ENCODE data around the gene NT5M.

The NT5M gene

DNA sequence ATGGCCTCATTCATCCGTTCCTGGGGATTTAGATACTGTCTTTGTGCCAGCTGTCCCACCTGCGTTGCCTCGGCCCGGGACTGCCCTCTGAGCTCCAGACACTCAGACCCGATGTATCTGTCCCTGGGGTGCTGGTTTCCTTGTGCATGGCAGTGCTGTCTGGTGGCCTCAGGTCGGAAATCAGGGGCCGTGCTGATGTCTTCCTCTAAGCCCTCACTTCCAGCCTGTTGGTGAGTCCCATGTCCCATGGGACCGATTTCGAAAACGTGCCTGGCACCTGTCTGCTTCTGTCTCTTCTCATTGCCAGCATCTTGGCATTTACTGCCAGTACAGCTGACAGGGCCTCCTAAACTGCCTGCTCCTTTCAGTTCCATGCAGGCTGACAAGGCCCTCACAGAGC is 22.1 kb downstream of the NT5M start:
- Histone ChIP-seq H3K27ac (no peak overlapping the region), H3K36me3 (replicated peaks) (no peaks in the 10 kb centered on the region), H3K27me3 (replicated peaks) (no peaks in the 10 kb centered on the region), H3K4me3 (ENCODE audit: low read depth, low read length) (no peak overlapping the region)
- in situ Hi-C loops (cut with HindIII; ENCODE audit: low pct_ligation_motif_present, low sequenced_read_pairs) = no loop called here
- TF ChIP-seq, protein P1, sequence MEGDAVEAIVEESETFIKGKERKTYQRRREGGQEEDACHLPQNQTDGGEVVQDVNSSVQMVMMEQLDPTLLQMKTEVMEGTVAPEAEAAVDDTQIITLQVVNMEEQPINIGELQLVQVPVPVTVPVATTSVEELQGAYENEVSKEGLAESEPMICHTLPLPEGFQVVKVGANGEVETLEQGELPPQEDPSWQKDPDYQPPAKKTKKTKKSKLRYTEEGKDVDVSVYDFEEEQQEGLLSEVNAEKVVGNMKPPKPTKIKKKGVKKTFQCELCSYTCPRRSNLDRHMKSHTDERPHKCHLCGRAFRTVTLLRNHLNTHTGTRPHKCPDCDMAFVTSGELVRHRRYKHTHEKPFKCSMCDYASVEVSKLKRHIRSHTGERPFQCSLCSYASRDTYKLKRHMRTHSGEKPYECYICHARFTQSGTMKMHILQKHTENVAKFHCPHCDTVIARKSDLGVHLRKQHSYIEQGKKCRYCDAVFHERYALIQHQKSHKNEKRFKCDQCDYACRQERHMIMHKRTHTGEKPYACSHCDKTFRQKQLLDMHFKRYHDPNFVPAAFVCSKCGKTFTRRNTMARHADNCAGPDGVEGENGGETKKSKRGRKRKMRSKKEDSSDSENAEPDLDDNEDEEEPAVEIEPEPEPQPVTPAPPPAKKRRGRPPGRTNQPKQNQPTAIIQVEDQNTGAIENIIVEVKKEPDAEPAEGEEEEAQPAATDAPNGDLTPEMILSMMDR (IDR thresholded peaks at IDR 0.05; ENCODE audit: low read depth, low read length, missing control alignments) = no peak
- DNase-seq = no peak

DNA sequence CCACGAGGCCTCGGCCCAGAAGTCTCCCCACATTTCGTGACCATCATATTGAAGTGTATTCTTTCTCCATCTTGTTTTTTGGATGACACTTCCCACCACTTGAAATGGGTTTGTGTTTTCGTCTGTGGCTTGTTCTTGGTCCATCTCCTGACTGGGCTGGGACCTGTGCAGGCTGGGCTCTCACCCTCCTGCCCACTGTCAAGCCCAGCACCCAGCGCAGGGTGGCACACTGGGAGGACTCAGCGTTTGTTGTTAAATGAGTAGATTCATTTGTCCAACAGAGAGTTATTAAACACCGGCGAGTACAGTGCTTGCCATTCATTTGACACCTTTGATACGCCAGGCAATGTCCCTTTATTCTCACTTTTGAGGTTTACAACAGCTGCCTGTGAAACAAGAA is 22.6 kb downstream of the NT5M start:
- in situ Hi-C loops (cut with HindIII; ENCODE audit: low pct_ligation_motif_present, low sequenced_read_pairs) = no loop called here
- DNase-seq = no peak
- H3K27ac ChIP-seq = no peak overlapping the region
- H3K4me3 ChIP-seq (ENCODE audit: low read depth, low read length) = no peak overlapping the region
- H3K27me3 ChIP-seq (replicated peaks) = no peaks in the 10 kb centered on the region
- TF ChIP-seq, protein P1 (IDR thresholded peaks at IDR 0.05; ENCODE audit: low read depth, low read length, missing control alignments) = no peak
- no peaks in the 10 kb centered on the region for H3K36me3 ChIP-seq (replicated peaks)

DNA sequence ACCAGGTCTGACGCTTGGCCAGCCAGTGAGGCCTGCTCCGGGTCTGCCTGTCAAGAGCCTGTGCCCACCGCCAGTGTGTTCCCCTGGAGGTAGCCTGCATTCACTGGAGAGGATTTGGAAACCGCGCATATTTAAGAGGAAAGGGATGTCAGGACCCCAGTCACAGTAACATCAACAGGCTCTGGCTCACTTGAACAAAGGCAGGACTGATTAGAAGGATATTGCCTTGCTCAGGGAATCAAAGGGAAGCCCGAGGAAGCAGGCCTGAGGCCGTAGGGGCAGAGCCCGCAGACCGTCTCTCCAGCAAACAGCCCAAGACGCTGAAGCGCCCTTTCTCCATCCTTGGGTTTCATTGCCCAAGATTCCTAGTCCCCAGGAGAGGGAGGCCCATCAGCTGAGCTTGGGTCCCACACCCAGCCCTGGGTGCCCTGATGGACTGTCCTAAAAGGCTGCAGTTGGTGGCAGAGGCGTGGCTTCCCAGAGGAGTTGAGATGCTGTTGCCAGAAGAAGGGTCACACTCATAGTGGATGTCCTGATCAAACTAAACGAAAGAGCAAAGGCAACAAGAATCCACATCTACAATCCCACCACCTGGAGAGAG is 23.2 kb downstream of the NT5M start:
- in situ Hi-C loops (cut with HindIII; ENCODE audit: low pct_ligation_motif_present, low sequenced_read_pairs) = no loop called here

DNA sequence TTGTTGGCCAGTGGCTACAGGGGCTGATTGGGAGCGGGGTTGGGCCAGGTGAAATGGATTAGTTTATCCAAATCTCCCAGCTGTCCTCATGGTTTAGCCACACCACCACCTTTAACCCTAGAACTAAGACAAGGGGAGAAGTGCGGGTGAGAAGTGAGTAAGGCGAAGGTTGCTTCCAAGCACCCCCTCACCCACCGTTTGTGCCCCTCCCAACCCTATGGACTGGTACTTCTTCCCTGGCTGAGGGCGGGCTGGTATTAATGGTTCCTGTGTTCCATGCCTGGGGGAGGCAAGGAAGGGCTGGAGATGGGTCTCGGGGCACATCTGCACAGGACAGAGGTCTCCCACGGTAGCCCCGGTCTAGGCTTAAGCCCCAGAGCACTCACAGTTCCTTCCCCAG is 25.1 kb downstream of the NT5M start:
- no peaks in the 10 kb centered on the region for H3K36me3 ChIP-seq (replicated peaks)
- H3K27me3 ChIP-seq (replicated peaks) = no peaks in the 10 kb centered on the region
- in situ Hi-C loops (cut with HindIII; ENCODE audit: low pct_ligation_motif_present, low sequenced_read_pairs) = no loop called here
- H3K4me3 ChIP-seq (ENCODE audit: low read depth, low read length) = no peak overlapping the region
- TF ChIP-seq, protein P1 (IDR thresholded peaks at IDR 0.05; ENCODE audit: low read depth, low read length, missing control alignments) = no peak
- H3K27ac ChIP-seq = no peak overlapping the region
- no peak for DNase-seq

More for the DNA sequence above, 23.2 kb downstream of the NT5M start:
- no peak overlapping the region for H3K4me3 ChIP-seq (ENCODE audit: low read depth, low read length)
- TF ChIP-seq, protein P1 (IDR thresholded peaks at IDR 0.05; ENCODE audit: low read depth, low read length, missing control alignments) = no peak
- no peak overlapping the region for H3K27ac ChIP-seq
- no peaks in the 10 kb centered on the region for H3K27me3 ChIP-seq (replicated peaks)
- DNase-seq = no peak
- H3K36me3 ChIP-seq (replicated peaks) = no peaks in the 10 kb centered on the region

DNA sequence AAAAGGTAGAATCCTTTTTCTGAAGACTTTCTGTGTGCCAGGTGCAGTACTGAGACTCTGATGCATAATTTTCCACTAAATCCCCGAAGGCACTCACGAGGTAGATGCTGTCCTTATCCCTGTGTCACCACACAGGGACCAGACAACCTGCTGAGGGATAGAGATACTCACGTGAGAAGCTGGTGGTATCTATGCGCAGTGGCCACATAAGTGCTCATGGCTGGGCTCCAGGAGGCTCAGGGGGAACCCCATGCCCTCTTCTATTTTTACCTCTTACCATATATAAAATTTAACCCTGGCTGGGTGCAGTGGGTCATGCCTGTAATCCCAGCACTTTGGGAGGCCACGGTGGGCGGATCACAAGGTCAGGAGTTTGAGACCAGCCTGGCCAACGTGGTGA is 38.3 kb downstream of the NT5M start:
- Histone ChIP-seq H3K4me3 (ENCODE audit: low read depth, low read length) (no peak overlapping the region), H3K27ac (no peak overlapping the region), H3K27me3 (replicated peaks) (no peaks in the 10 kb centered on the region), H3K36me3 (replicated peaks) (no peaks in the 10 kb centered on the region)
- in situ Hi-C loops (cut with HindIII; ENCODE audit: low pct_ligation_motif_present, low sequenced_read_pairs) = no loop called here
- TF ChIP-seq, protein P1 (IDR thresholded peaks at IDR 0.05; ENCODE audit: low read depth, low read length, missing control alignments) = no peak
- no peak for DNase-seq

All from brain microvascular endothelial cell (primary cell).